Colonic mucosa (tissue), 4 donors: ENCODE results near the gene ARHGAP25. TPM values are rescaled to one million over a fixed set of nuclear protein-coding genes. Genes with fewer than 3 reads are reported as not detected.

Source experiments
- DNase-seq: peaks from one replicate; pipeline ENCODE4 v3.0.0-alpha.2; 2020
- H3K27ac ChIP-seq: fragments of 200-600 bp; one replicate; pipeline ENCODE4 v1.8.0; 2021
- H3K27me3 ChIP-seq: fragments of 200-600 bp; one replicate; pipeline ENCODE4 v1.8.0; 2021
- H3K36me3 ChIP-seq: fragments of 200-600 bp; one replicate; pipeline ENCODE4 v1.8.0; 2021
- H3K4me1 ChIP-seq: fragments of 200-600 bp; one replicate; pipeline ENCODE4 v1.8.0; 2021; ENCODE audit warnings: mild to moderate bottlenecking
- H3K4me3 ChIP-seq: fragments of 200-600 bp; one replicate; pipeline ENCODE4 v1.8.0; 2021
- H3K9ac ChIP-seq, 2 donors: one replicate each; pipeline ENCODE4 v1.7.0; 2013; ENCODE audit warnings: control low read depth in 2 of 2, low read depth in 2 of 2, low read length in 2 of 2
- H3K9me3 ChIP-seq: fragments of 200-600 bp; one replicate; pipeline ENCODE4 v1.8.0; 2021
- intact Hi-C: fragments of 100-400 bp; cut with DNase I; formaldehyde crosslinking; loops from one replicate; pipeline ENCODE4 v1.14.1; 2022
- total RNA-seq, 2 donors: library from RNA; stranded (reverse); fragmentation: NEBNext Ultra II Directional in 1 of 2; extraction: Animal tissue kit (Norgen Biotek cat#: 25700) in 1 of 2; gene quantifications; one replicate each; pipeline ENCODE4 v1.2.1, GENCODE V29; 2021
- TF ChIP-seq, protein P1 (sequence below): fragments of 200-600 bp; IDR thresholded peaks from one replicate; pipeline ENCODE4 v1.8.0; 2022; ENCODE audit warnings: antibody characterized with exemption, mild to moderate bottlenecking
- donor health status: healthy.
- donor health status: DM: no; HTN: no; CAD: no.
- donor health status: DM: no; HTN: no; CAD: no.

ARHGAP25 gene
- total RNA-seq, 2 donors from 2014 or later = 3.6 to 3.7 TPM

DNA sequence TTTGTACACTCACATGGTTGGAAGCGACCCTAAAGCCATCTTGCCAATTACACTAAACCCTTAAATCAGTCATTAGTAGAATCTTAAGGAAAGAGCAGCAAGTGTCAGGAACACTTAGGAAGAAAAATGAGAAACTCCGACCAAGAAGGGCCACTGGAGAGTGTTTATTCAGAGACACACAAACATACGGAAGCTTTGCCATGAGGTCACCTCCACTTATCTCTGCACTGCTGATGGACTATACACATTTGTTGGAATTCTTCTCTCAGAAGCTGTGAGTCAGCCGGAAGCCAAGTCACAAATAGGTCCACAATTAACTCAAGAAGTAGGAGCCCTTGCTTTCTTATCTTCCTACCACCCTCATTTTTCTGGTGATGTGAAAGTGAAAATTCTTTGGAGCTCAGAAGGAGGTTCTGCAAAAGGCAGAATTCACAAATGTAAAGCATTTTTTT, 115.0 kb downstream of the ARHGAP25 start:
- intact Hi-C loops = no loop called here
- Histone ChIP-seq H3K36me3 (no peaks in the 10 kb centered on the region), H3K27me3 (no peaks in the 10 kb centered on the region), H3K4me1 (no peaks in the 10 kb centered on the region), H3K4me3 (no peak overlapping the region), H3K27ac (no peak overlapping the region), H3K9ac (no peak overlapping the region), H3K9me3 (no peaks in the 10 kb centered on the region)
- TF ChIP-seq, protein P1, sequence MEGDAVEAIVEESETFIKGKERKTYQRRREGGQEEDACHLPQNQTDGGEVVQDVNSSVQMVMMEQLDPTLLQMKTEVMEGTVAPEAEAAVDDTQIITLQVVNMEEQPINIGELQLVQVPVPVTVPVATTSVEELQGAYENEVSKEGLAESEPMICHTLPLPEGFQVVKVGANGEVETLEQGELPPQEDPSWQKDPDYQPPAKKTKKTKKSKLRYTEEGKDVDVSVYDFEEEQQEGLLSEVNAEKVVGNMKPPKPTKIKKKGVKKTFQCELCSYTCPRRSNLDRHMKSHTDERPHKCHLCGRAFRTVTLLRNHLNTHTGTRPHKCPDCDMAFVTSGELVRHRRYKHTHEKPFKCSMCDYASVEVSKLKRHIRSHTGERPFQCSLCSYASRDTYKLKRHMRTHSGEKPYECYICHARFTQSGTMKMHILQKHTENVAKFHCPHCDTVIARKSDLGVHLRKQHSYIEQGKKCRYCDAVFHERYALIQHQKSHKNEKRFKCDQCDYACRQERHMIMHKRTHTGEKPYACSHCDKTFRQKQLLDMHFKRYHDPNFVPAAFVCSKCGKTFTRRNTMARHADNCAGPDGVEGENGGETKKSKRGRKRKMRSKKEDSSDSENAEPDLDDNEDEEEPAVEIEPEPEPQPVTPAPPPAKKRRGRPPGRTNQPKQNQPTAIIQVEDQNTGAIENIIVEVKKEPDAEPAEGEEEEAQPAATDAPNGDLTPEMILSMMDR = no peak
- no peak for DNase-seq

DNA sequence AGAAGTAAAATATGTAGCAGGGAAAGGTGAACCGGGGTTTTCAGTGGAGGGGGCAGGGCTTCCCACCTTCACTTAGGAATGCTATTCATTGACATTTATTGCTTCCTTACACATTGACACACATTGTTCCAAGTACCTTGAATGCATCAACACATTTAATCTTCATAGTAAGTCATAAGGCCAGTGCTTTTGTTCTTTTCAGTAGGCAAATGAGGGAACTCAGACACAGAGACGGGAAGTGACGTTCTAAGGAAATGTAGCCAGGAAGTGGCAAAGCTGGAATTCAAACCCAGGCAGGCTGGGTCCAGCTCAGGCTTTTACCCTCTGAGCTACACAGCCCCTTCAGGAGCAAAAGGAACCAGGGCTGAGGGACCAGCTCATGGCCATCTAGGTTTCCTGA, 115.9 kb downstream of the ARHGAP25 start:
- Histone ChIP-seq H3K4me3 (no peak overlapping the region), H3K4me1 (no peaks in the 10 kb centered on the region), H3K9ac (no peak overlapping the region), H3K9me3 (no peaks in the 10 kb centered on the region), H3K36me3 (no peaks in the 10 kb centered on the region), H3K27ac (no peak overlapping the region), H3K27me3 (no peaks in the 10 kb centered on the region)
- intact Hi-C loops = no loop called here
- no peak for DNase-seq
- TF ChIP-seq, protein P1 = no peak

DNA sequence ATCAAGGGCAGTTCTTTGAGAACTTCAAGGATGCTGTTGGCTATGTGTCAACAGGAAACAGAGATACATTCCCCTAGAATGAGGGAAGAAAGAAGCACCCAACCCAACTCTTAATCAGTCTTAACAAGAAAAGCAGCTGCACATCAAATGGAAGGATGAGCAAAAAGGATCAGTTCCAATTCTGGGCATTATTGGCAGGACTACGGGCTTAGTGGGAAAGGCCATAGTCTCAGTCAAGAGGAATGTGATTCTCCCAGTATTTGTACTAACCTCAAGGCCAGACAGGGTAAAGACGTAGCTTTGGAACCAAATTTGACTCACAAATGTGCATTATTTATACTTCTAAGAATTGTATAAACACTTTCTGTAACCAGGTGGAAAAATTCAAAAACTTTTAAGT, 118.4 kb downstream of the ARHGAP25 start:
- H3K4me3 ChIP-seq = no peak overlapping the region
- no peak overlapping the region for H3K9ac ChIP-seq
- H3K36me3 ChIP-seq = no peaks in the 10 kb centered on the region
- TF ChIP-seq, protein P1 = no peak
- no peak overlapping the region for H3K27ac ChIP-seq
- H3K4me1 ChIP-seq = no peaks in the 10 kb centered on the region
- intact Hi-C loops = no loop called here
- no peaks in the 10 kb centered on the region for H3K27me3 ChIP-seq
- DNase-seq = no peak
- no peaks in the 10 kb centered on the region for H3K9me3 ChIP-seq

DNA sequence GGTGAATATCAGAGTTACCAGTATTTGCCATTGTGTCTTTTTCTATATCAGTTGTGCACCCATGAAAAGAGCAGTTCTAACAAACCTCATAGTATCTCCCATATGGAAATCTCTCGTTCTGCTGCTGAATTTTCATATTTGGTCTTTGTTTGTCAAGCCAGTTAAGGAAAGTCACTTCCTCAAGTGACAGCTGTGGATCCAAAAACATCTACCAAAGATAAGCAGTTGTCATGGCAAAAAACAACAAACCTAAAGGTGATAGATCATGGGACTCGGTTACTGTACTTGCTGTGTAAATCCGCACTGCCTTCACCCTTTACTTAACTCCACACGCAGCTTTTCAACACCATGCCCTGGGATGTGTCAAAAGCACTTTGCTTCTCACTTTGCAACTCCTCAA, 119.3 kb downstream of the ARHGAP25 start:
- Histone ChIP-seq H3K9me3 (no peaks in the 10 kb centered on the region), H3K27ac (no peak overlapping the region), H3K4me1 (no peaks in the 10 kb centered on the region), H3K9ac (no peak overlapping the region), H3K36me3 (no peaks in the 10 kb centered on the region), H3K27me3 (no peaks in the 10 kb centered on the region), H3K4me3 (no peak overlapping the region)
- DNase-seq = no peak
- intact Hi-C loops = no loop called here
- TF ChIP-seq, protein P1 = no peak

DNA sequence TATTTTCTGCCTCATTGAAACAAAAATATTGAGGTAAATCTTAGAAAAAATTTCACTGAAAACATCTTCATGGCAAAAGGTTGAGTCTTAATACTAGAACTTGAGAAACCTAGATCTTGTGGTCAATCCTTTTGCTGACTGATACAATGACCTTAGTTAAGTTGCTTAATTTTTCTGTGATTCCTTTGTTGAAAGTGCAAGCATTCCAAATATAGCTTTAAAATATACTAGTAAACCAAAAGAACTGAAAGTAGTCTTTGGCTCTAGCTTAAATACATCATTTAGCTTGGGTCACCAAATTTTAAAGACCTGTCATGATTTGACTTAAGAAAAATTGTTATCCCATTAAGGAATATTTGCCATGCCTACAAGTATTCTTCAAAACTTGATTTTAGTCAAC, 119.9 kb downstream of the ARHGAP25 start:
- Histone ChIP-seq H3K9ac (no peak overlapping the region), H3K4me1 (no peaks in the 10 kb centered on the region), H3K36me3 (no peaks in the 10 kb centered on the region), H3K4me3 (no peak overlapping the region), H3K27me3 (no peaks in the 10 kb centered on the region), H3K27ac (no peak overlapping the region), H3K9me3 (no peaks in the 10 kb centered on the region)
- DNase-seq = no peak
- intact Hi-C loops = no loop called here
- TF ChIP-seq, protein P1 = no peak

DNA sequence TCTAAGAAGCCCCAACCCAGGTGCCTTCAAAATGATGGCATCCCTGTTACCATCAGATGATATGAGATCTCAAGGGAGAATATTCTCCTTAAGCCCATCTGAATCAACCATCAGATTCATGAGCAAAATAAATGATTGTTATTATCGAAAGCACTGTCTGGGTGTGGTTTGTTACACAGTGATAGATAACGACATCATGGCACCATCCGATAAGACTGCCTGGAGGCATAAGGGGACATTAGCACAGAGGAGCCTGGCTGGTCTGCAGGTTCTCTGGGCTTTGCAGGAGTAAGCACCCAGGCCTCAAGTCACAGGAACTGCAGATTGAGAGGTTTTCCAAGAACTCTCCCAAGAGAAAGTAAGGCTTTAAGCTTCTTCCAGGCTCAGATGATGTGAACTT, 120.9 kb downstream of the ARHGAP25 start:
- DNase-seq = no peak
- Histone ChIP-seq H3K4me3 (no peak overlapping the region), H3K27me3 (no peaks in the 10 kb centered on the region), H3K9ac (no peak overlapping the region), H3K9me3 (no peaks in the 10 kb centered on the region), H3K4me1 (no peaks in the 10 kb centered on the region), H3K27ac (no peak overlapping the region), H3K36me3 (no peaks in the 10 kb centered on the region)
- TF ChIP-seq, protein P1 = no peak
- intact Hi-C loops = no loop called here
